Common myeloid progenitor, CD34-positive (primary cell): ENCODE results near the gene DTX2.
"Not testable (repeated sequence)": the region's sequence is repeated elsewhere in the genome, so short reads cannot be mapped to it uniquely, and the experiment has no call there.

ENCODE experiments used
- CTCF ChIA-PET: fragments of 350-600 bp; sonication (Branson Sonifier 250); formaldehyde crosslinking; loops from one replicate; lab custom pipeline; 2021; ENCODE audit warnings: antibody characterized with exemption; lab: Charles Lee
- POLR2A ChIA-PET: fragments of 350-600 bp; sonication (Branson Sonifier 250); formaldehyde crosslinking; loops from one replicate; lab custom pipeline; 2021; ENCODE audit warnings: antibody characterized with exemption; lab: Charles Lee
- DNase-seq, 3 donors: peaks; one replicate each; pipeline versions ENCODE4 v3.0.0 to v3.0.0-alpha.2; 2013
- H3K27ac ChIP-seq, 2 experiments: 1 replicate in 1 of 2; 2 replicates in 1 of 2; pipeline ENCODE4 v1.7.0; 2013; ENCODE audit warnings: inconsistent platforms in 2 of 2, low read length in 2 of 2, mild to moderate bottlenecking in 2 of 2, low read depth in 1 of 2, moderate library complexity in 1 of 2; ENCODE audit not compliant: severe bottlenecking in 2 of 2, insufficient read depth in 1 of 2, poor library complexity in 1 of 2
- H3K27me3 ChIP-seq, 5 experiments: replicated peaks in 2 of 5; 1 replicate in 3 of 5; 2 replicates in 2 of 5; pipeline versions ENCODE4 v1.6.1 to v1.7.0; 2013; ENCODE audit warnings: low read length in 4 of 5, mild to moderate bottlenecking in 2 of 5, moderate library complexity in 2 of 5, inconsistent platforms in 1 of 5; ENCODE audit not compliant: insufficient read depth in 5 of 5, control insufficient read depth in 4 of 5
- H3K36me3 ChIP-seq, 4 experiments: 1 replicate in 2 of 4; 2 replicates in 2 of 4; pipeline versions ENCODE4 v1.6.1 to v1.7.0; 2013; ENCODE audit warnings: low read length in 3 of 4, control low read depth in 1 of 4, mild to moderate bottlenecking in 1 of 4; ENCODE audit not compliant: control insufficient read depth in 4 of 4, insufficient read depth in 4 of 4
- H3K4me1 ChIP-seq, 4 experiments: 1 replicate in 3 of 4; 2 replicates in 1 of 4; pipeline versions ENCODE4 v1.6.1 to v1.7.1; 2013; ENCODE audit warnings: low read length in 3 of 4, mild to moderate bottlenecking in 3 of 4, control low read depth in 1 of 4, inconsistent platforms in 1 of 4, moderate library complexity in 1 of 4; ENCODE audit not compliant: control insufficient read depth in 4 of 4, insufficient read depth in 4 of 4; ENCODE audit errors: control extremely low read depth in 1 of 4
- H3K4me3 ChIP-seq, 7 experiments: 1 replicate in 4 of 7; 2 replicates in 3 of 7; pipeline versions ENCODE4 v1.5.1 to v1.7.0; 2013; ENCODE audit warnings: mild to moderate bottlenecking in 7 of 7, low read length in 6 of 7, moderate library complexity in 6 of 7, inconsistent platforms in 2 of 7, low read depth in 2 of 7, control low read depth in 1 of 7; ENCODE audit not compliant: insufficient read depth in 4 of 7, control insufficient read depth in 1 of 7; ENCODE audit errors: extremely low read depth in 1 of 7
- H3K9me3 ChIP-seq, 5 experiments: 1 replicate in 4 of 5; 2 replicates in 1 of 5; pipeline versions ENCODE4 v1.6.1 to v1.7.1; 2013; ENCODE audit warnings: low read length in 4 of 5, mild to moderate bottlenecking in 2 of 5, inconsistent platforms in 1 of 5, low read depth in 1 of 5, moderate library complexity in 1 of 5; ENCODE audit not compliant: control insufficient read depth in 4 of 5, insufficient read depth in 2 of 5; ENCODE audit errors: control extremely low read depth in 1 of 5
- WGBS: methylation state at CpG from one replicate; pipeline ENCODE4 v1.1.5; 2013; ENCODE audit not compliant: insufficient coverage; 5-methylcytosine and 5-hydroxymethylcytosine counted together

Gene DTX2

GRCh38 chr7:76425156-76425555 is 36.4 kb upstream of the DTX2 start:
- peaks cover 0 to 13% (median 10%) of the 10 kb centered on the region in 4 experiments for H3K4me1 ChIP-seq
- POLR2A ChIA-PET = no interaction called here
- H3K27ac ChIP-seq = no peak overlapping the region
- no peaks in the 10 kb centered on the region for H3K27me3 ChIP-seq
- WGBS = 97% methylated on average over 4 of the region's 9 CpGs
- DNase-seq = no peak
- H3K9me3 ChIP-seq = no peaks in the 10 kb centered on the region
- no peak overlapping the region for H3K4me3 ChIP-seq
- CTCF ChIA-PET = interaction anchor here (1.2 to 1.4 kb wide), 2 partner anchors 12 to 64 kb away, joined by 3 read pairs; no protein-coding TSS in a partner anchor
- no peaks in the 10 kb centered on the region for H3K36me3 ChIP-seq

GRCh38 chr7:76425558-76425957 is 36.0 kb upstream of the DTX2 start:
- DNase-seq, CTCF ChIA-PET, H3K4me3 ChIP-seq, H3K9me3 ChIP-seq, H3K36me3 ChIP-seq, H3K27ac ChIP-seq, H3K27me3 ChIP-seq, POLR2A ChIA-PET: not testable (repeated sequence)
- 95% methylated on average over 2 of the region's 4 CpGs for WGBS
- H3K4me1 ChIP-seq = peaks cover 0 to 13% (median 10%) of the 10 kb centered on the region in 4 experiments

GRCh38 chr7:76426246-76426645 is 35.3 kb upstream of the DTX2 start:
- H3K27me3 ChIP-seq = no peaks in the 10 kb centered on the region
- no peaks in the 10 kb centered on the region for H3K9me3 ChIP-seq
- ChIA-PET POLR2A (interaction anchor here (0.6 kb wide), 1 partner anchor 13 kb away, joined by 3 read pairs; no protein-coding TSS in a partner anchor), CTCF (no interaction called here)
- peaks cover 0 to 13% (median 10%) of the 10 kb centered on the region in 4 experiments for H3K4me1 ChIP-seq
- H3K36me3 ChIP-seq = peaks cover 0 to 4% (median 0%) of the 10 kb centered on the region in 4 experiments
- WGBS = 100% methylated on average over 2 of the region's 4 CpGs
- H3K4me3 ChIP-seq = no peak overlapping the region
- no peak overlapping the region for H3K27ac ChIP-seq
- no peak for DNase-seq

- ChIA-PET CTCF (interaction anchor here (0.6 to 1.2 kb wide), 3 partner anchors 11 to 622 kb away, joined by 3 to 4 read pairs (median 3); no protein-coding TSS in a partner anchor), POLR2A (no interaction called here)
- no peak overlapping the region for H3K27ac ChIP-seq
- H3K27me3 ChIP-seq = no peaks in the 10 kb centered on the region
- H3K9me3 ChIP-seq = no peaks in the 10 kb centered on the region
- peaks cover 0 to 4% (median 1%) of the 10 kb centered on the region in 4 experiments for H3K36me3 ChIP-seq
- no peak overlapping the region for H3K4me3 ChIP-seq
- DNase-seq = no peak
- peaks cover 0 to 13% (median 10%) of the 10 kb centered on the region in 4 experiments for H3K4me1 ChIP-seq
- 100% methylated on average over 3 of the region's 5 CpGs for WGBS
Observed at GRCh38 chr7:76427635-76428034, 33.9 kb upstream of the DTX2 start.

GRCh38 chr7:76428149-76428823 is 33.2 kb upstream of the DTX2 start:
- Histone ChIP-seq H3K4me1 (peaks cover 0 to 13% (median 10%) of the 10 kb centered on the region in 4 experiments), H3K27me3 (no peaks in the 10 kb centered on the region), H3K4me3 (no peak overlapping the region), H3K36me3 (peaks cover 0 to 4% (median 1%) of the 10 kb centered on the region in 4 experiments), H3K27ac (no peak overlapping the region), H3K9me3 (no peaks in the 10 kb centered on the region)
- ChIA-PET CTCF (interaction anchor here (1.0 kb wide), 1 partner anchor 113 kb away, joined by 4 read pairs; no protein-coding TSS in a partner anchor), POLR2A (no interaction called here)
- DNase-seq = no peak
- WGBS = 98% methylated on average over 4 of the region's 13 CpGs

- H3K9me3 ChIP-seq = no peaks in the 10 kb centered on the region
- CTCF ChIA-PET = interaction anchor here (0.9 kb wide), 1 partner anchor 28 kb away, joined by 3 read pairs; no protein-coding TSS in a partner anchor
- WGBS = 78% methylated on average over 17 of the region's 18 CpGs
- no peak overlapping the region for H3K4me3 ChIP-seq
- H3K36me3 ChIP-seq = peaks cover 0 to 4% (median 1%) of the 10 kb centered on the region in 4 experiments
- H3K27ac ChIP-seq = no peak overlapping the region
- peak; percentile 29 to 72 (median 61) for DNase-seq
- POLR2A ChIA-PET = no interaction called here
- H3K27me3 ChIP-seq = no peaks in the 10 kb centered on the region
- peaks cover 0 to 13% (median 10%) of the 10 kb centered on the region in 4 experiments for H3K4me1 ChIP-seq
Observed at GRCh38 chr7:76428868-76429805, 32.4 kb upstream of the DTX2 start.
